HepG2 (cell line): ENCODE results near the gene SAXO2. TPM values are rescaled to one million over a fixed set of nuclear protein-coding genes. Genes with fewer than 3 reads are reported as not detected.

Source experiments
- ATF7-NPFF ChIP-seq: sonication (generic); formaldehyde crosslinking; IDR thresholded peaks from 2 replicates; pipeline ENCODE4 v1.8.1; 2023; ENCODE audit warnings: mild to moderate bottlenecking, low read depth, missing genetic modification reagents, moderate library complexity
- DMAP1 ChIP-seq: IDR thresholded peaks from 2 replicates; pipeline ENCODE4 v1.6.1; 2016
- HNRNPK ChIP-seq: fragments of 200-400 bp; formaldehyde crosslinking; IDR thresholded peaks from 2 replicates; pipeline ENCODE4 v1.6.1; 2018; ENCODE audit warnings: low read length, low read depth, moderate library complexity, mild to moderate bottlenecking; ENCODE audit not compliant: poor library complexity, severe bottlenecking
- KDM4B ChIP-seq: sonication (generic); formaldehyde crosslinking; IDR thresholded peaks from 2 replicates; pipeline ENCODE4 v1.4.0; 2020; ENCODE audit warnings: missing genetic modification reagents
- POLR2AphosphoS5 ChIP-seq: IDR thresholded peaks from 2 replicates; pipeline ENCODE4 v1.6.1; 2012; ENCODE audit warnings: low read depth, low read length
- SAFB2 ChIP-seq: sonication (generic); formaldehyde crosslinking; IDR thresholded peaks from 2 replicates; pipeline ENCODE4 v1.5.1; 2020; ENCODE audit warnings: missing genetic modification reagents, low read depth, mild to moderate bottlenecking, borderline replicate concordance
- SIN3A ChIP-seq: IDR thresholded peaks from 2 replicates; pipeline ENCODE4 v1.6.1; 2011; ENCODE audit warnings: low read depth, mild to moderate bottlenecking, control low read depth, low read length, borderline replicate concordance
- TBX2 ChIP-seq: sonication (generic); formaldehyde crosslinking; IDR thresholded peaks from 2 replicates; pipeline ENCODE4 v1.5.0; 2020; ENCODE audit warnings: missing genetic modification reagents, mild to moderate bottlenecking, borderline replicate concordance
- TGIF2 ChIP-seq: IDR thresholded peaks from 2 replicates; pipeline ENCODE4 v1.6.1; 2016; ENCODE audit warnings: control low read depth, missing compliant biosample characterization
- YY1 ChIP-seq: IDR thresholded peaks from 2 replicates; pipeline ENCODE4 v1.6.1; 2011; ENCODE audit warnings: low read length, low read depth, moderate library complexity, mild to moderate bottlenecking; ENCODE audit not compliant: insufficient read depth, insufficient replicate concordance
- ZFP1 ChIP-seq: IDR thresholded peaks from 2 replicates; pipeline ENCODE4 v1.6.1; 2016
- ZGPAT ChIP-seq: IDR thresholded peaks from 2 replicates; pipeline ENCODE4 v1.6.1; 2016; ENCODE audit warnings: mild to moderate bottlenecking
- ZNF253 ChIP-seq: sonication (generic); formaldehyde crosslinking; IDR thresholded peaks from 2 replicates; pipeline ENCODE4 v1.8.0; 2022; ENCODE audit warnings: mild to moderate bottlenecking, missing genetic modification reagents, borderline replicate concordance
- ZNF274 ChIP-seq: sonication (generic); formaldehyde crosslinking; IDR thresholded peaks from 2 replicates; pipeline ENCODE4 v1.5.1; 2020; ENCODE audit warnings: mild to moderate bottlenecking, missing genetic modification reagents
- ZNF33B ChIP-seq: sonication (generic); formaldehyde crosslinking; IDR thresholded peaks from 2 replicates; pipeline ENCODE4 v1.5.1; 2020; ENCODE audit warnings: mild to moderate bottlenecking, missing genetic modification reagents
- ZNF598 ChIP-seq: sonication (generic); formaldehyde crosslinking; IDR thresholded peaks from 2 replicates; pipeline ENCODE4 v1.5.1; 2020; ENCODE audit warnings: mild to moderate bottlenecking, missing genetic modification reagents, borderline replicate concordance
- ZSCAN21 ChIP-seq: sonication (generic); formaldehyde crosslinking; IDR thresholded peaks from 2 replicates; pipeline ENCODE4 v1.8.0; 2022; ENCODE audit warnings: mild to moderate bottlenecking, missing genetic modification reagents, moderate library complexity, borderline replicate concordance
- ZSCAN25 ChIP-seq: sonication (generic); formaldehyde crosslinking; IDR thresholded peaks from 2 replicates; pipeline ENCODE4 v1.8.0; 2022; ENCODE audit warnings: mild to moderate bottlenecking, missing genetic modification reagents
- ZSCAN30 ChIP-seq: sonication (generic); formaldehyde crosslinking; IDR thresholded peaks from 2 replicates; pipeline ENCODE4 v1.5.0; 2020; ENCODE audit warnings: mild to moderate bottlenecking, missing genetic modification reagents
- polyA plus RNA-seq, 8 experiments: library from polyadenylated mRNA; depleted of rRNA in 3 of 8; stranded (reverse) in 7 of 8; unstranded in 1 of 8; fragments of >200 nt; fragmentation: Illumina TruSeq in 4 of 8; extraction: Trizol in 4 of 8; gene quantifications; 2 replicates each; pipeline versions ENCODE4 v1.2.1 to v1.2.3, GENCODE V29; 2011 to 2016; ENCODE audit warnings: low read depth in 4 of 8, missing spikeins in 1 of 8, mixed read lengths in 1 of 8; ENCODE audit not compliant: insufficient read depth in 1 of 8
- total RNA-seq, 5 experiments: library from RNA; depleted of rRNA; stranded (reverse); fragments of >200 nt; fragmentation: Illumina TruSeq; extraction: Trizol; gene quantifications; 2 replicates each; pipeline ENCODE4 v1.2.3, GENCODE V29; 2016; ENCODE audit warnings: low read depth in 1 of 5
- TF ChIP-seq, protein P1 (sequence below): sonication (generic); formaldehyde crosslinking; IDR thresholded peaks from 2 replicates; pipeline ENCODE4 v1.8.0; 2022; ENCODE audit warnings: low read depth, missing genetic modification reagents
- TF ChIP-seq, protein P2 (sequence below): sonication (generic); IDR thresholded peaks from 2 replicates; pipeline ENCODE4 v1.6.1; 2016; ENCODE audit warnings: low read depth, borderline replicate concordance
- TF ChIP-seq, protein P3 (sequence below): sonication (generic); formaldehyde crosslinking; IDR thresholded peaks from 2 replicates; pipeline ENCODE4 v1.5.0; 2020; ENCODE audit warnings: mild to moderate bottlenecking, missing genetic modification reagents, moderate library complexity

The SAXO2 gene
- total and polyA plus RNA-seq, 2 of the 13 experiments (the other 11 are each of a cell fraction or from before 2014, with no cell fraction given): 0.01 to 1.5 TPM

- TF ChIP-seq TBX2 (CRISPR knock-in tag): 0 out of 2 replicates have a peak, but pooled peaks have one; percentile 44
- TF ChIP-seq ZSCAN30 (CRISPR knock-in tag): 0 out of 2 replicates have a peak, but pooled peaks have one; percentile 58
- TF ChIP-seq, protein P1, sequence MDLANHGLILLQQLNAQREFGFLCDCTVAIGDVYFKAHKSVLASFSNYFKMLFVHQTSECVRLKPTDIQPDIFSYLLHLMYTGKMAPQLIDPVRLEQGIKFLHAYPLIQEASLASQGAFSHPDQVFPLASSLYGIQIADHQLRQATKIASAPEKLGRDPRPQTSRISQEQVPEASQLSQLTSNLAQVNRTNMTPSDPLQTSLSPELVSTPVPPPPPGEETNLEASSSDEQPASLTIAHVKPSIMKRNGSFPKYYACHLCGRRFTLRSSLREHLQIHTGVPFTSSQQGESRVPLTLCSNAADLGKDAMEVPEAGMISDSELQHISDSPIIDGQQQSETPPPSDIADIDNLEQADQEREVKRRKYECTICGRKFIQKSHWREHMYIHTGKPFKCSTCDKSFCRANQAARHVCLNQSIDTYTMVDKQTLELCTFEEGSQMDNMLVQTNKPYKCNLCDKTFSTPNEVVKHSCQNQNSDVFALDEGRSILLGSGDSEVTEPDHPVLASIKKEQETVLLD (CRISPR knock-in tag): 0 out of 2 replicates have a peak, but pooled peaks have one; percentile 24
- TF ChIP-seq HNRNPK: peak; percentile 52
- TF ChIP-seq KDM4B (CRISPR knock-in tag): 0 out of 2 replicates have a peak, but pooled peaks have one; percentile 18
- peak; percentile 17; the same call in 1 of the 2 replicates for TF ChIP-seq ATF7-NPFF (CRISPR knock-in tag)
- 0 out of 2 replicates have a peak, but pooled peaks have one; percentile 36 for TF ChIP-seq ZNF274 (CRISPR knock-in tag)
- peak; percentile 43 for TF ChIP-seq YY1
- 0 out of 2 replicates have a peak, but pooled peaks have one; percentile 26 for TF ChIP-seq ZSCAN21 (CRISPR knock-in tag)
- TF ChIP-seq ZSCAN25: no peak
- 0 out of 2 replicates have a peak, but pooled peaks have one; percentile 48 for TF ChIP-seq ZNF33B
- TF ChIP-seq ZFP1: no peak
- TF ChIP-seq ZNF598 (CRISPR knock-in tag): peak; percentile 88; the same call in 1 of the 2 replicates
- 0 out of 2 replicates have a peak, but pooled peaks have one; percentile 28 for TF ChIP-seq ZNF253 (CRISPR knock-in tag)
- TF ChIP-seq ZGPAT (CRISPR knock-in tag): peak; percentile 65
- peak; percentile 67; the same call in 1 of the 2 replicates for TF ChIP-seq SIN3A
- TF ChIP-seq, protein P2, sequence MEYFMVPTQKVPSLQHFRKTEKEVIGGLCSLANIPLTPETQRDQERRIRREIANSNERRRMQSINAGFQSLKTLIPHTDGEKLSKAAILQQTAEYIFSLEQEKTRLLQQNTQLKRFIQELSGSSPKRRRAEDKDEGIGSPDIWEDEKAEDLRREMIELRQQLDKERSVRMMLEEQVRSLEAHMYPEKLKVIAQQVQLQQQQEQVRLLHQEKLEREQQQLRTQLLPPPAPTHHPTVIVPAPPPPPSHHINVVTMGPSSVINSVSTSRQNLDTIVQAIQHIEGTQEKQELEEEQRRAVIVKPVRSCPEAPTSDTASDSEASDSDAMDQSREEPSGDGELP: peak; percentile 21; the same call in 1 of the 2 replicates
- TF ChIP-seq, protein P3, sequence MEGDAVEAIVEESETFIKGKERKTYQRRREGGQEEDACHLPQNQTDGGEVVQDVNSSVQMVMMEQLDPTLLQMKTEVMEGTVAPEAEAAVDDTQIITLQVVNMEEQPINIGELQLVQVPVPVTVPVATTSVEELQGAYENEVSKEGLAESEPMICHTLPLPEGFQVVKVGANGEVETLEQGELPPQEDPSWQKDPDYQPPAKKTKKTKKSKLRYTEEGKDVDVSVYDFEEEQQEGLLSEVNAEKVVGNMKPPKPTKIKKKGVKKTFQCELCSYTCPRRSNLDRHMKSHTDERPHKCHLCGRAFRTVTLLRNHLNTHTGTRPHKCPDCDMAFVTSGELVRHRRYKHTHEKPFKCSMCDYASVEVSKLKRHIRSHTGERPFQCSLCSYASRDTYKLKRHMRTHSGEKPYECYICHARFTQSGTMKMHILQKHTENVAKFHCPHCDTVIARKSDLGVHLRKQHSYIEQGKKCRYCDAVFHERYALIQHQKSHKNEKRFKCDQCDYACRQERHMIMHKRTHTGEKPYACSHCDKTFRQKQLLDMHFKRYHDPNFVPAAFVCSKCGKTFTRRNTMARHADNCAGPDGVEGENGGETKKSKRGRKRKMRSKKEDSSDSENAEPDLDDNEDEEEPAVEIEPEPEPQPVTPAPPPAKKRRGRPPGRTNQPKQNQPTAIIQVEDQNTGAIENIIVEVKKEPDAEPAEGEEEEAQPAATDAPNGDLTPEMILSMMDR (CRISPR knock-in tag): no peak
- TF ChIP-seq POLR2AphosphoS5: peak; percentile 77
- TF ChIP-seq TGIF2: peak; percentile 41
- no peak for TF ChIP-seq SAFB2
- TF ChIP-seq DMAP1: peak; percentile 53
Observed at GRCh38 chr15:82262422-82263026, at the start of gene SAXO2, which contains the start of gene EFL1 (continued).
